Measurements from ENCODE around the gene COX6B2. TPM values are rescaled to one million over a fixed set of nuclear protein-coding genes. Genes with fewer than 3 reads are reported as not detected.

COX6B2 gene
- polyA plus RNA-seq, 3 donors = 0.82 to 1.9 (median 1.2) TPM

DNA sequence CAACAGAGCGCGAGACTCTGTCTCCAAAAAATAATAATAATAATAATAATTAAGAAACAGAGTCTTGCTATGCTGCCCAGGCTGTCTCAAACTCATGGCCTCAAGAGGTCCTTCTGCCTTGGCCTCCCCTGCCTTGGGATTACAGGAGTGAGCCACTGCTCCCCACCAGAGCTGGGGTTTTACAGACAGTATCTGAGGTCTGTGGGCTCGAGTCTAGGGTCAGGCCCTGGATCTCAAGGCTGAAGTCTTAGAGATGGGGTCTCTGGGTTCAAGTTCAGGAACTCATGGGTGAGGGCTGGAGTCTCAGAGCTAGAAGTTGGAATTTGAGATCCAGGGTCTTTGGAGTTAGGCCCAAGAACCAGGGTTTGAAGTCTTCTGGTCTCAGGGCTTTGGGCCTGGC lies 12.3 kb upstream of the COX6B2 start:
- no peak for DNase-seq (ENCODE audit: extremely low read depth in 1 of 11, low read depth in 9 of 11, low spot score in 4 of 11)

DNA sequence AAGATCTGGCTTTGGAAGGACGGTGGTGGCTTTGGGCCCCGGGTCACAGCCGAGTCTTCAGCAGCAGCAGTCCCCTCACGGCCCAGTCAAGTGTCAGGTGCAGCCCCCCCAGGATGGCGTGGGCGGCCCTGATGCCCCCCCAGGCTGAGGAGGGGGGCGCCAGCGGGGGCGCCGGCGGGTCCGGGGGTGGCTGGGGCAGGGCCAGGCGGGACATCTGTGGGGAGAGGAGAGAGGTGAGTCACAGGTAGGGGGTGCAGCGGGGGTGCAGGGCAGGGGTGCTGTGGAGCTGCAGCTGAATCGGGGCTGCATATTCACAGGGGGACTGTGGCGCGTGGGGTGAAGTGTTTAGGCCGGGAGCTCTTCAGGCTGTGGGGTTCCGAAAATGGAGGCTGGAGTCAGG lies 11.4 kb upstream of the COX6B2 start:
- no peak for DNase-seq (ENCODE audit: extremely low read depth in 1 of 11, low read depth in 9 of 11, low spot score in 4 of 11)

DNA sequence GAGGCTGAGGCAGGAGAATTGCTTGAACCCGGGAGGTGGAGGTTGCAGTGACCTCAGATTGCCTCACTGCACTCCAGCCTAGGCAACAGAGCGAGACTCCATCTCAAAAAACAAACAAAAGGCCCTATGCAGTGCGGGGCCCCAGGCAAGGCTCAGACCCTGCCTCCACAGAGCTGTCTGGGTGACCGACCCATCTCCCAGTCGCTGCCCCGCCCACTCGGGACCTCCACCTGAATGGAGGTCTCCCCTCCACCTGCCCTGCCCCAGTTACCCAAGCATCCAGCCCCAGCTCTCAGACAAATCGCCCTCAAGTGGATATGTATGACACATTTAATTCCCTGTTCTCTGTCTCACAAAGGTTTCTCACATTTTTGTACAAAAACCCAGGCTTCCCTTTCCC lies 10.7 kb upstream of the COX6B2 start:
- DNase-seq (ENCODE audit: extremely low read depth in 1 of 11, low read depth in 9 of 11, low spot score in 4 of 11) = no peak

DNA sequence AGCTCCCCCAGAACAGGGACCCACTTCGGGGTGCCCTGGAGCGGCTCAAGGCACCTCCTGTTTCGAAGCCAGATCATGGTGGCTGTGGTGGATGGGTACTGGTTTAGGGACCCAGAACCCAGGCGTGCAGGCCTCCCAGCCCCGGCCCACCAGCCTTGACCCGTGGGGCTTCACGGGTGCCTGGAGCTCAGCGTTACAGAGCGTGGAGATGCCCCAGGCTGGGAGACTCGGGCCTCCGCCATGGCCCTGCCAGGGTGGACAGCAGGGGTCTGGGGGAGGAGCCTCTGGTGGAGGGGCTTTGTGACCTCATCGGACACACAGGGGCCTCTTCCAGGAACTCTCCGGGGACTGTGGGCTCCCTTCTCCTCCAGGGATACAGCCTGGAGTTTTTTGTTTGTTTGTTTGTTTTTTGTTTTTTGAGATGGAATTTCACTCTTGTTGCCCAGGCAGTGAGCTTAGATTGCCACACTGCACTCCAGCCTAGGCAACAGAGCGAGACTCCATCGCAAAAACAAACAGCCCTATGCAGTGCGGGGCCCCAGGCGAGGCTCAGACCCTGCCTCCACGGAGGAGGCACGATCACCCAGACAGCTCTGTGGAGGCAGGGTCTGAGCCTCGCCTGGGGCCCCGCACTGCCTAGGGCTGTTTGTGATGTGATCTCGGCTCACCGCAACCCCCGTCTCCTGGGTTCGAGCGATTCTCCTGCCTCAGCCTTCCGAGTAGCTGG lies 8.6 kb upstream of the COX6B2 start, which contains the start of gene GARIN5B:
Gene GARIN5B (minus strand): TSS at position 271 of the 727 bp plus-strand sequence. CDS start 194 bp downstream, at position 77.
- DNase-seq (ENCODE audit: extremely low read depth in 1 of 11, low read depth in 9 of 11, low spot score in 4 of 11) = no peak

DNA sequence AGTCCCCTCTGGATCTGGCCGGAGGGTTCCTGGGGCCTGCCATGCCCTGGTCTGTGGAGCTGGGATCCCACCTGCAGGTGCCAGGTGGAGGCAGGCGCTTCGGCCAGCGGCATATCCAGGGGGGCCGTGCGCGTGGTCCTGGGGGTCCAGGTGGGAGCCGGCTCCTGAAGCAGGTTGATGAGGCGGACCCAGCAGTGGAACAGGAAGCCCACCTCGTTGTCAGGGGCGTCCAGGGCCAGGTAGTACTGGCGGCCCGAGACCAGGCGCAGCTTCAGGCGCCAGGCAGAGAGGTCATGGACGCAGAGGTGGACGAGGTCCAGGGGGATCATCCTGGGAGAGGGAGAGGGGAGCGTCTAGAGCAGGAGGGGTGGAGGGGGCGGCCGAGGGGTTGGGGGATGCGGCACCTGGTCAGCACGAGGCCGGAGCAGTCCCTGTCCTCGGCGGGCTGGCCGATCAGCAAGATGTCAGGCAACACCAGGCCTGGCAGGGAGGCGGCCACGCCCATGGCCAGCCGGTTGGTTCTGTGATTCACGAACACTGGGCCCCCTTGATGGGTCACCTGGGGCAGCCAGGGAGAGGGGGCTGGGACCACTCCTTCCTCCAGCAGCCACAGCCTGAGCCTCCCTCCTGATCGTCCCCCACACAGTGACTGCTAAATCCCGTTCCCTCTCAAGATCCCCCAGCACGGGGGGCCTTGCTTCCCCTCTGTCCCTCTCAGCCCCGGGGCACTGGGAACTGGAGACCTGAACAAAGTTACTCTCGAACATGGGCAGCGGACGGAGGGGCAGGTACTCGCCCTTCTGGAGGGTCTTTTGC lies 7.9 kb upstream of the COX6B2 start:
- DNase-seq (ENCODE audit: extremely low read depth in 1 of 11, low read depth in 9 of 11, low spot score in 4 of 11) = no peak

DNA sequence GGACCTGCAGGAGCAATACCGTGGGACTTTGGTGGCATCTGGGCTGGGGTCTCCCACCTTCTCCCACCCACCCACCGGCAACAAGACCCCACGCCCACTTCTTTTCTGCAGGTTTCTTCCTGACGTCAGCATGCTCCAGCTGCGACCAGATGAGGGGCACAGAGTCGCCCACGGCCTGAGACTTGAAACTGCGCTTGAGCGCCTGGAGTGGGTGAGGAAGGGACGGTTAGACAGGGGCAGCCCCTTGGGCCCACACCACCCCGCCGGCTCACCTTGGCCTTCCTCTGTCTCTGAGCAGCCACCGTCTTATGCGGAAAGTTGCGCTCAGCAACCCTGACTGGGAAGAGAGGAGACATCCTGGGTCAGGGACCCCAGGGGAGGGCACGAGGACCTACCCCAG lies 6.4 kb upstream of the COX6B2 start:
- DNase-seq (ENCODE audit: extremely low read depth in 1 of 11, low read depth in 9 of 11, low spot score in 4 of 11) = no peak

DNA sequence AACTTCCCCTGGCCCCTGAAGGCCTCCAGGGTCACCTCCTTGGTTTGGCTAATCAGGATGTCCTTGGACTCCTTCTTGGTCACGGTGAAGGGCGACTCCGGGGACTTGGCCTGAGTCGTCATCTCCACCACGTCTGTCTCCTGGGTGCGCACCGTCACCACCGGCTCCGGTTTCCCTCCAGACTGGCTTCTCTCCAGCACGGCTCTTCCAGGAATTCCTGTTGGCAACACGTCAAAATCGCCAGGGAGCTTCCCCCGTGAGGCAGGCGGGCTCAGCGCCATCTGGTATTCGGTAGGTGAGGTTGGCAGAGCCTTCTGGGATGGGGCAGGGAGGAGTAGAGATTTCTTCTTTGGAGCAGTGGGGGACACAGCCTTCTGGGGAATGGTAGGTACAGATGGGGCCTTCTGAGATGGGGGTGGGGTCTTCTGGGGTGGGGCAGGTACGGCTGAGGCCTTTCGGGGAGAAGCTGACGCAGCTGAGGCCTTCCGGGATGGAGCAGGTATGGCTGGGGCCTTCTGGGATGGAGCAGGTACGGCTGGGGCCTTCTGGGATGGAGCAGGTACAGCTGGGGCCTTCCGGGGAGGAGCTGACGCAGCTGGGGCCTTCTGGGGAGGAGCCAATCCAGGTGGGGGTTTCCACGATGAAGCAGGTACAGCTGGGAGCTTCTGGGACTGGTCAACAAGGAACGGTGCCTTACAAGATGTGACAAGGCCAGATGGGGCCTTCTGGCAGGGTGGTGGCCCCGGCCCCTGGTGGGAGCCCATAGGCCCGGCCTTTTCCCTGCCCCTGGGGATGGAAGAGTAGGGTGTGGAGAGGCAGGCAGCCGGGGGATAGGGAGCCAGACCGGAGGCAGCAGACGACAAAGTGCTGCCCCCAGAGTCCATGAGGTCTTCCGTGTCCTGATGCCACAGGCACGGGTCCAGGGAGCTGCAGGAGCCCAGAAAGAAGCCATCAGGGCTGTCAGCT lies 4.7 kb upstream of the COX6B2 start:
- no peak for DNase-seq (ENCODE audit: extremely low read depth in 1 of 11, low read depth in 9 of 11, low spot score in 4 of 11)

DNA sequence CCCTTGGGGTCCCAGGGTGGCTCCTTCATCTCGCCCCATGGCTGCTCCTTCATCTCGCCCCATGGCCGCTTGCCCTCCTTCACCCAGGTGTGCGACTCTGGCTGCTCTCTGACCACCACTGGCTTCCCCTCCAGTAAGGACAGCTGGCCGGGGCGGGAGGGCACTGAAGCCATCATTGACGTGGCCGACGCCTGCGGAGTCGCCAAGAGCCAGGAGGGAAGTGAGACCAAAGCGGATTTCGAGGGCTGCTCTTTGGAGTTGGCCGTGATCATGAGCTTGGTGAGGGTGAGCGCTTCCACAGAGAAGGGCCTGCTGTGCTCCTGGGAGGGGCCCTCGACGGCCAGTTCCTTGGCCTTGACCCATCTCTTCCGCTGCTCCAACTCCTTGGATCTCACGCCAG lies 4.0 kb upstream of the COX6B2 start:
- no peak for DNase-seq (ENCODE audit: extremely low read depth in 1 of 11, low read depth in 9 of 11, low spot score in 4 of 11)

DNA sequence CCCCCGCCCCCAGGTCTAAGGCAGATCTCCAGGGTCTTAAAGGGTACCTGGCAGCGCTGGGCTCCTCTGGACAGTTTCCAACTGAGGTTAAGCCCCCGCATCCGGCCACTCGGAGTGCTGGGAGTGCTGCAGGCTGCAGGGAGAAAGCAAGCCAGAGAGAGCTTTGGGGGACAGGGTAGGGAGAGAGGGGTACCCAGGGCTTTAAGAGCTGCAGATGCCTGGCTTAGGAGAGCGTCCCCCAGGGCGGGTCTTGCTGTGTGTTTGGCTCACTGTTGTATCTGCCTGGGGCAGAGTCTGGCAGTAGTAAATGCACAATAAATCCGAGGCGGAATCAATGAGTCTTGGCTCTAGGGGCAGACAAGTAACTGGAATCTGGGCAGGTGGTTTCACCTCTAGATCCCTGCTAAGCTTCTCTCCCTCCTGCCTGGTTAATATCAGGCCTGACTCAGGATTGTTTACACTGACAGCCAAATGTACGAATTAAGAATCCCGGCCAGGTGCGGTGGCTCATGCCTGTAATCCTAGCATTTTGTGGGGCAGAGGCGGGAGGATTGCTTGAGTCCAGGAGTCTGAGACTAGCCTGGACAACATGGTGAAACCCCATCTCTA lies 798 bp upstream of the COX6B2 start:
- DNase-seq (ENCODE audit: extremely low read depth in 1 of 11, low read depth in 9 of 11, low spot score in 4 of 11) = no peak

DNA sequence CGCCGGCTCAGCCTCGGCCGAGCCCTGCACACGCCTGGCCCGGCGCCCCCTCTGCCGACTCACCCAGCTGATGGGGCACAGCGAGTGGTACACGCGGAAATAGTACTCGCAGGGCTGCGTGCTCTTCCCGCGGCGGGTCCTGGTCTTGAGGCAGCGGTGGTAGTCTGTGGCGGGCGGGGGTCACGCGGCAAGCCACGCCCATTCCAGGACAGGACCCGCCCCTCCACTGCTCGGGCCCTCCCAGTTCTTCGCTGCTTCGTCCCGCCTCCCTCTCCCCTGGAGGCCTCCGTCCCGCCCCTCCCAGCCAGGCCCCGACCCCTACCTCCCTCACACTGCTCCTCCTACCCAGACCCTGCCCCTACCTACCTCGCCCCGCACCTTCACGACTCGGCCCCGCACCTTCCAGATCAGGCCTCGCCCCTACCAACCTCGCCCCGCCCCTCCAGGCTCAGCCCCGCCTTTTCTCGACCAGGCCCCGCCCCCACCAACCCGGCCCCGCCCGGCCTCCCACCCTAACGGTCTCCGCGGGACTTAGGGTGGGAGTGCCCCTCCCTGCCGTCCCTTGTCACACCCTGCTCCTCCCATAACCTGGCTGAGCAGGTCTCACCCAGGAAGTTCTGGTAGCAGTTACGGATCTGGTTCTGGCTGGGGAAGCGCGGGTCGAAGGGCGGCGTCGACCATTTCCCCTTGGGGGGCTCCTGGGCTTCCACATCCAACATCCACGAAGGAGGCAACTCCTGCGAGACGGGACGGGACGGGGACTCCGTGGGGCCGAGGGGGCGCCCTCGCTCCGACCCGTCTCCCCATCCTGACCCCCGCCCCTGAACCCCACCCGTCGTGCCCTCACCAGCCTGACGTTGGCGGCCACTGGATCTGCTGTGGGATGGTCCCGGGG lies 469 bp downstream of the COX6B2 start:
- no peak for DNase-seq (ENCODE audit: extremely low read depth in 1 of 11, low read depth in 9 of 11, low spot score in 4 of 11)

DNA sequence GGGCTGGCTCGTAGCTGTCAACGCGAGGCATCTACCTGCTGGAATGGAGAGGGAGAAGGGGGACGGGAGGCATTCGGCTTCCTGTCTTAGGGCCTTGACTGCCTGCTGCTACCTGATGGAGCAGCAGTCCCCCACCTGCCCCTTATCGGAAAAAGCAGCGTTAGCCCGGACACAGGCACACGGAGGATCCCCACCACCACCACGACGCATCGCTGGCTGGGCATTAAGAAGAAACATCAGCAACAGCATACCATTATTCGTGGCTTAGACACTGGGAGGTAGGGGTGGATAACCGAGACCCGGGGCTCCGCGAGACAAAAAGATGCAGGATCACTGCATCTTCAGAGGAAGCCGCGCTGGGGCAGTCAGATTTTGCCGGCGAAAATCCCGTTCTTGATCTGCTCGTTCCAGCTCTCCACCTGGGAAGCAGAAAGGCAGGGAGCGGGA lies 1.1 kb downstream of the COX6B2 start:
- DNase-seq (ENCODE audit: extremely low read depth in 1 of 11, low read depth in 9 of 11, low spot score in 4 of 11) = no peak

DNA sequence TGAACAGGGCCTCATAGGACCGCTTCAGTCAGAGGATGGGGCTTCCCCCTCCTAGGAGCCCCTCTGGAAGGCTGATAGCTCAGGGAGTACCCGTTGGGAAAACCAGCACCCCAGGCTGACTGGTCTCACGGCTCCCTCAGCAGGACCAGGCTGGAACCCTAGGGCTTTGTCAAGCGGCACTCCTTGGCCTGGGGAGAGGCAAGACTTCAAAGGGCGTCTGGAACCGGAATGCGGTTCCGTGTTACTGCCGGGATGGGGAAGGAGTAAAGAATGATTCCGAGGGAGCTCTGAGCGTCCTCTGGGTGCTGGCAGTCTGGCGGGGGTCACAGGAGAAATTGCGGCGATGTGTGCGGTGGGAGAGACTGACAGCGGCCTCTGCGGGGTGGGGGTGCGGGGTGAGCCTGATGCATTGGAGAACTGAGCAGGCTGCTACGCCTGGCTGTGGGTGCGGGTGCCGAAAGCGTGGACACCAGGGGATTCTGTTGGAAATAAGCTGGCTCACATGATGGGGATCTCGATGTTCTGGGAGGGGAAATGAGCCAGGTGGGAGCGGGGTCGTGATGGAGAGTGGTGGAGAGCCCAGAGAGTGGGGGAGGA lies 1.9 kb downstream of the COX6B2 start:
- DNase-seq (ENCODE audit: extremely low read depth in 1 of 11, low read depth in 9 of 11, low spot score in 4 of 11) = no peak

DNA sequence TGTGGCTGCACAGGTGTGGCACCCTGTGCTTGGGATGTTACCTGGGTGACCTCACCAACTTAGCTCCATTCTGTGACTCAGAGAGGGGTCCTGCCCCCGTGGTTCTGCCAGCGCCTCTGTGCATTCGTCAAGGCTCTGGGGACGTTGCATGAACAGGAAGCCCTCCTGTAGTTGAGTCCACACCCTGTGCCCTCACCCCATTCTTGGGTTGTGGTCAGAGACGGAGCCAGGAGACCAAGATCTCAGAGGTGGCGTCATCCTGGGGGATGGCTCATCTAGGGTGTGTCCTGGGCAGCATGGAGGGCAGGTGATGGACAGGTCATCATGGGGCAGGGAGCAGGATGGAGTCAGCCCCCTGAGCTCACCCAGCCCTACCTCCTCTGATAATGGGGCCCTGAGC lies 2.5 kb downstream of the COX6B2 start:
- no peak for DNase-seq (ENCODE audit: extremely low read depth in 1 of 11, low read depth in 9 of 11, low spot score in 4 of 11)

DNA sequence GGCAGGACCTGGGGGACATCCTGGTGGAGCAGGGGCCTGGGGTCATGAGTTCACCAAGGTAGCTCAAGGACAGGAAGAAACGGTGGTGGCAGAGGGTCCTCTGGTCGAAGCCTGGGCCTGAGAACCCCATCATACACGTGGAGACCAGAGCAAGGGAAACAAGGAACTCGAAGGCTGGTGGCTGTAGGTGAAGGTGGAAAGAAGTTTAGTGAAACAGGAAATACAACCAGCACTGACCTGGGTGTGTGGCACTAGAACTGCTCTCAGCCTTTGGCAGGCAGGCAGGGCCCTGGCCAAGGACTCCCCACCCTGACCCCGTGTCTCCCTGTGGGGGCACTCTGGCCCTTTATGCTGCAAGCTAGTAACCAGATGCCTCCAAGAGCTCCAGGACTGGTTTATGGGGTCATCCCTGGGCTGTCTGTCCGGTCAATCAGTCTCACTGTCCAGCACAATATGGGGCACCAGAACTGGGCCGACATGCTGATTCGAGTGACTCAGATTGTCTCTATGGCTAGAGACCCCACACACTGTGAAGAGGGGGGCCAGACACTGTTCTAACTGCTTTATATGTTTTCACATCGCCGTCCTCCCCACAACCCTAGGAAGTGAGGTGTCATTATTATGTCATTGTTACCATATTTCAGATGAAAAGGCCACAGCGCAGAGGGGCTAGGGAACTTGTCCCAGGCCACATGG lies 3.8 kb downstream of the COX6B2 start:
- DNase-seq (ENCODE audit: extremely low read depth in 1 of 11, low read depth in 9 of 11, low spot score in 4 of 11) = no peak

DNA sequence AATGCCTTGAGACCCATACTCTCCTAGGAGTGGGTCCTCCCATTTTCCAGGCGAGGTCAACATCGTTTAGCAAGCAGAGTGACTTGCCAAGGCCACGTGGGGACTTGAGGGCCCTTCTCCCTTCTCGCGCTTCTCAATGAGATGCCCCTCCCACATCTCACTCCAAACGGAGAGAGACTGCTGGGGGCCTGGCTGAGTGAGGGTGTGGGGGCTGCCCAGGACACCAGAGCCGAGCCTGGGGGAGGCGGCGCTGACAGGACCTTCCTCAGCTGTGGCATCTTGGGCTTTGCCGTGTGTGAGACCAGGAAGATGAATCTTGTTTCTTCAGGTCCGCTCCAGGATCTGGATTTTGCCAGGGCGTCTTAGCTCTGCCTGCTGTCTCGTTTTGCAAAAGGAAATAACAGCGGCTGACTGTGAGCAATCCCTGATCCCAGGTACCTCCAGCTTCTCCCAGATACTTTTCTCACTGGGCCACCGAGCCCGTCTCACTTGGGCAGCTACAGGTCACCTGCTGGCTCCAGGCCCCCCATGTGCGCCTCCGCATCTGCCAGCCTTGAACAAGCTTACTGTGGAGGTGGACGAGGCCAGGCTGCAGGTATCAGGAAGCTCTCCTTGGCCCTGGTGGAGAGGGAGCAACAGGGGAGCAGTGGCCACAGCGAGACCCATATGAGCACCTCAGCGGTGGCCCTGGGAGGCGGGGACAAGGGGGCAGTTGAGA lies 6.0 kb downstream of the COX6B2 start:
- DNase-seq (ENCODE audit: extremely low read depth in 1 of 11, low read depth in 9 of 11, low spot score in 4 of 11) = no peak

DNA sequence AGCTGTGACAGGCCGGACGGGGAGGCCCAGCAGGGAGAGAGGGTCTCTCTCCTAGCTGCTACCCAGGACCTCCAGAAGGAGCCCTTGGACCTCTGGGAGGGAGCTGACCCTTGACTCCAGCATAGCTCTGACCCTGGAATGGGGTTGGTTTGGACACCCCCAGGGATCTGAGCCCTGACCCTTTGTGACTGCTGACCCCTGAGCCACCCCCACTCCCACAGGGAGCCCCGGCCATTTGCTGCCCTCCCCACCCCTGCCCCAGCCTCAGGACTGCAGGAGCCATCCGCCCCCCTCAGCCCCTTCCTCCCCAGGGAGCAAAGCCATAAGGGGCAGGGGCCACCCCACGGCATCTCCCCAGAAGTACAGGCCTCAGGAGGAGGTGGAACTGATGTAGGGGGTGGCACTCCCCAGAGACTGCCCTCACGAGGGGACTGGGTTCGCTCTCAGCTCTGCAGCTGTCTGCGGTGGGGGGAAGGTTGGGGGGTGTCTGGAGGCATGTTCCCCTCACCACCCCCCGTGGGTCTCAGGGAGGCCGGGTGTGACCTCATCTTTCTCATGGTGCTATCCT lies 7.0 kb downstream of the COX6B2 start:
- DNase-seq (ENCODE audit: extremely low read depth in 1 of 11, low read depth in 9 of 11, low spot score in 4 of 11) = no peak

All from renal cortex interstitium (tissue), 11 donors.